NCI-H2227 (cell line): ENCODE measurements around the gene CDH11.

Experiments used
- DNase-seq: peaks from one replicate; lab custom pipeline; 2025; ENCODE audit not compliant: unreplicated experiment; lab: John Stamatoyannopoulos, UW

Gene CDH11

GRCh38 chr16:65034915-65035314 is 86.9 kb downstream of the CDH11 start:
- DNase-seq = no peak

- no peak for DNase-seq
Observed at GRCh38 chr16:65032387-65032786, 89.5 kb downstream of the CDH11 start.

GRCh38 chr16:65024767-65025178 is 97.1 kb downstream of the CDH11 start:
- no peak for DNase-seq

- no peak for DNase-seq
Observed at GRCh38 chr16:65023802-65024201, 98.1 kb downstream of the CDH11 start.

- DNase-seq = no peak
Observed at GRCh38 chr16:65021852-65022595, 99.8 kb downstream of the CDH11 start.

- no peak for DNase-seq
Observed at GRCh38 chr16:65016754-65017153, 105.1 kb downstream of the CDH11 start.

- DNase-seq = no peak
Observed at GRCh38 chr16:65015599-65015998, 106.3 kb downstream of the CDH11 start.

GRCh38 chr16:65012357-65012756 is 109.5 kb downstream of the CDH11 start:
- DNase-seq = no peak

- DNase-seq = no peak
Observed at GRCh38 chr16:65010125-65010524, 111.7 kb downstream of the CDH11 start.

- DNase-seq = no peak
Observed at GRCh38 chr16:65005696-65006095, 116.2 kb downstream of the CDH11 start.

GRCh38 chr16:65004570-65004969 is 117.3 kb downstream of the CDH11 start:
- DNase-seq = no peak

GRCh38 chr16:65003621-65004020 is 118.2 kb downstream of the CDH11 start:
- no peak for DNase-seq

GRCh38 chr16:65002265-65002664 is 119.6 kb downstream of the CDH11 start:
- no peak for DNase-seq

GRCh38 chr16:65000654-65001053 is 121.2 kb downstream of the CDH11 start:
- no peak for DNase-seq

- no peak for DNase-seq
Observed at GRCh38 chr16:64997751-64998150, 124.1 kb downstream of the CDH11 start.

- no peak for DNase-seq
Observed at GRCh38 chr16:64997121-64997520, 124.7 kb downstream of the CDH11 start.

- DNase-seq = no peak
Observed at GRCh38 chr16:64996641-64997040, 125.2 kb downstream of the CDH11 start.

GRCh38 chr16:64993464-64993863 is 128.4 kb downstream of the CDH11 start:
- no peak for DNase-seq

GRCh38 chr16:64991001-64991400 is 130.9 kb downstream of the CDH11 start:
- no peak for DNase-seq

GRCh38 chr16:64990101-64990500 is 131.8 kb downstream of the CDH11 start:
- DNase-seq = no peak

GRCh38 chr16:64989050-64989449 is 132.8 kb downstream of the CDH11 start:
- DNase-seq = no peak

GRCh38 chr16:64983963-64984362 is 137.9 kb downstream of the CDH11 start:
- DNase-seq = no peak

GRCh38 chr16:64983231-64983630 is 138.6 kb downstream of the CDH11 start:
- DNase-seq = no peak
